ENCODE data around the gene CAPG.
"Not testable (repeated sequence)": the region's sequence is repeated elsewhere in the genome, so short reads cannot be mapped to it uniquely, and the experiment has no call there.

CAPG gene, protein sequence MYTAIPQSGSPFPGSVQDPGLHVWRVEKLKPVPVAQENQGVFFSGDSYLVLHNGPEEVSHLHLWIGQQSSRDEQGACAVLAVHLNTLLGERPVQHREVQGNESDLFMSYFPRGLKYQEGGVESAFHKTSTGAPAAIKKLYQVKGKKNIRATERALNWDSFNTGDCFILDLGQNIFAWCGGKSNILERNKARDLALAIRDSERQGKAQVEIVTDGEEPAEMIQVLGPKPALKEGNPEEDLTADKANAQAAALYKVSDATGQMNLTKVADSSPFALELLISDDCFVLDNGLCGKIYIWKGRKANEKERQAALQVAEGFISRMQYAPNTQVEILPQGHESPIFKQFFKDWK
- total RNA-seq: 11.1 to 37.1 reads per million in 2 donors

DNA sequence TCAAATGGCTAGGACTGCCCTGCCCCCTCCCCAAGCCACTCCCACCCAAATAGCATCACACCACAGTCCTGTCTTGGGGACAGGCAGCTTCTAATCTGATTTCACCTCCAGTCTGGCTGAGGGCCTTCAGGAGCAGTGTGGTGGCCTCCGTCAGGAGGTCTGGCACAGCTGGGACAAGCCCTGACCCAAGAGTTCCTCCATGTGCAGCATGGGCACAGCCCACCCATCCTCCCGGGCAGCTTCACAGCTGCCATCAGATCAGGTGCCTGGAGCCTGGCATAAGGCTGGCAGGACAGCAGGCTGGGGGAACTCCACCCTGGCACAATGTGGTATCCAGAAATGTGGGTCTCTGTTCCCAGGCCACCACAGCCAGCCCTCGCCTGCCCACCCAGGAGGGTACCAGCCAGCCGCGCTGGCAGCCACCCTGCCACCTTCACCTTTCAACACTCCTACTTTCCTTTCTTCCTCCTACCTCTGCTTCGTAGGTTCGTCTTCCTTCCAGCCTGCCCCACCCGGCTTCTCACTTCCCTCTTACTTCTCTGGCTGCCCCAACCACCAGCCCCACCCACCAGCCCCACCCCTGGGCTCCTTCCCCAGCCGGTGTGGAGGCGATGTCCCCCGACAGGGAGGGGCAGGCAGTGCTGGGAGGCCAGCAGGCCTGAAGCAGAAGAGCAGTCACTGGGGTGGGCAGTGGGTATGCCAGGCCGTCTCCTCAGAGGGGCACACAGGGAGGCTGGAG, at the start of gene CAPG:
Gene CAPG, minus strand, starts transcription at position 522 of the 739 bp plus-strand sequence. CDS start 8,221 bp downstream, outside the sequence.
- no peak for DNase-seq

DNA sequence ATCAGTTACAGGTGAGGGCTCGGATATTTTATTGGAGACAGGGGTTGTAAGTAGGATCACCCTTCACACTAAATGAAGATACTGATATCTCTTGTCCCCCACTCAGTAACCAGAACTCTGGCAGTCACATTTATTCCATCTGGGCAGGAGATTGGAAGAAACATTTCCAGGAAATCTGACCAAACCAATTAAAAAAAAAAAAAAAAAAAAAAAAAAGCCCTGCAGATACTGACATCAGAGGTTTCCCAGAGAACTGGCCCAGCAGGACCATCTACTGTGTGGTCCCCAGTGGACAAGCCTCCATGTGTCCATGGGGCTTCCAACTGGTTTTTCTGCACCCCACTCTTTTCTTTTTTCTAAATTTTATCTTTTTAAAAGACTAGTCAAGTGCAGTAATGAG, 49.6 kb upstream of the CAPG start:
- DNase-seq: no peak

- no peak for DNase-seq
Measured at GRCh38 chr2:85458601-85459563, 48.7 kb upstream of the CAPG start.

GRCh38 chr2:85457877-85458316, 47.7 kb upstream of the CAPG start:
- DNase-seq: no peak

DNA sequence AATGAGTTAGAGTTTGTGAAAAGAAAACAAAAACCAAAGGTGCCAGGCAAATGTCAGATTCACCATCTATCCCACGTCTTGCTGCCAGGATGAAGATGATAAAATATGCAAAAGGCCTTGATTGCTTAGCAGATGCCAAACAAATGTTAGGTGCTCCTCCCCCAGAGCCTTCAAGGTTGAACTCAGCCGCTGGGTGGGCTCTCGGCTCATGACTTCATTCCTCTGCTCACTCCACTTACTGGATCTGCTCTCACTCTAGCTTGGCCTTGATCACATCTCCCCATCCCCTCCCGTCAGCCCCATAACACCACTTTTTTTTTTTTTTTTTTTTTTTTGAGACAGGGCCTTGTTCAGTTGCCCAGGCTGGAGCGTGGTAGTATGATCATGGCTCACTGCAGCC, 46.9 kb upstream of the CAPG start:
- no peak for DNase-seq

DNA sequence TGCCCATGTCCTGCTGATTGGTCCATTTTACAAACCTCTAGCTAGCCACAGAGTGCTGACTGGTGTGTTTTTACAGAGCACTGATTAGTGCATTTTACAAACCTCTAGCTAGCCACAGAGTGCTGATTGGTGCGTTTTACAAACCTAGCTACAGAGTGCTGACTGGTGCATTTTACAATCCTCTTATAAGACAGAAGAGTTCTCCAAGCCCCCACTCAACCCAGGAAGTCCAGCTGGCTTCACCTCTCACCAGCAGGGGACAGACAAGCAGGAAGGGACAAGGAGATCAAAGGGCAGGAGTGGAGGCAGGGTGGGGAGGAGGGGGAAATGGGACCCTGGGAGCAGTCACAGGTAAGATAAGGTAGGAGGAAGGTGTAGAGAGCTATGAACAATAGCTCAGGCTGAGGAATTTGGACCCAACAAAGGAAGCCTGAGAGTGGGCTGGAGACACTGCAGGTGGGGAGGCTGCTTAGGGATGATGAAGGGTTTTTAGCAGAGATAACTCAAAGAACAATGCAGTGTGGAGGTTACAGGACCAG, 45.5 kb upstream of the CAPG start:
- no peak for DNase-seq

DNA sequence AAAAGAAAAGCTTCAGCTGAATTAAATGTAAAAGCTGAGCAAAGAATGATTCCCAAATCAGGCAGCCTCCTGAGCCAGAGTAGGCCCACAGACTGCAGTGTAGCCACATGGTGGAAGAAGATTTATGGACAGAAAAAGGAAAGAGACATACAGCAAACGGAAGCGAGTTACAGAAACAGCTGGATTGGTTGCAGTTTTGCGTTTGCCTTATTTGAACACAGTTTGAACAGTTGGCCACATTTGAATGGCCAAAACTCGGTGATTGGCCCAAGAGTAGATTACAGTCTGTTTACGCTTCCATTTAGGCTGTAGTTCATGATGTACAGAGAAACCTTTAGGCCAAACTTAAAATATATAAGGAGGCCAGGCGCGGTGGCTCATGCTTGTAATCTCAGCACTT, 43.4 kb upstream of the CAPG start:
- DNase-seq: no peak

GRCh38 chr2:85452237-85452636, 42.1 kb upstream of the CAPG start:
- DNase-seq: no peak

GRCh38 chr2:85449214-85449588, 39.0 kb upstream of the CAPG start:
- DNase-seq: no peak

- no peak for DNase-seq
Measured at GRCh38 chr2:85448461-85449213, 38.5 kb upstream of the CAPG start.

DNA sequence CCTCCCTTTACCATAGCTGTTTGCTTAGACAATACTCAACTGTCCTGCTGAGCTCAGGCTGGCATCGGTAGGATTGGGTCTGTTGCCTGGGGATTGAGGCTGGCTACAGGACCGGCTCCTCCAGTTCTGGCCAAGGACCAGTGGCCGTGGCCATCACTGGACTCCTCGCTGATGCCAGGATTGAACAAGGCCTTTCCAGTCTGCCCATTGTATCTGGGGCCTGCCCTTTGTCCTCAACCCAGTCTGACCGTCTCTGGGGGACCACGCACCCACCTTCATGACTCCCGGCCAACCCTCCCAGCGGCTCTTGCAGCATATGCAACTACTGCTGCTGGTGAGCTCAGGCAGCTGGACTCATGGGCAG, 37.0 kb upstream of the CAPG start:
- DNase-seq: no peak

- no peak for DNase-seq
Measured at GRCh38 chr2:85446296-85447221, 36.4 kb upstream of the CAPG start.

GRCh38 chr2:85445316-85446295, 35.4 kb upstream of the CAPG start:
- DNase-seq: no peak

- DNase-seq: no peak
Measured at GRCh38 chr2:85444629-85445172, 34.5 kb upstream of the CAPG start.

DNA sequence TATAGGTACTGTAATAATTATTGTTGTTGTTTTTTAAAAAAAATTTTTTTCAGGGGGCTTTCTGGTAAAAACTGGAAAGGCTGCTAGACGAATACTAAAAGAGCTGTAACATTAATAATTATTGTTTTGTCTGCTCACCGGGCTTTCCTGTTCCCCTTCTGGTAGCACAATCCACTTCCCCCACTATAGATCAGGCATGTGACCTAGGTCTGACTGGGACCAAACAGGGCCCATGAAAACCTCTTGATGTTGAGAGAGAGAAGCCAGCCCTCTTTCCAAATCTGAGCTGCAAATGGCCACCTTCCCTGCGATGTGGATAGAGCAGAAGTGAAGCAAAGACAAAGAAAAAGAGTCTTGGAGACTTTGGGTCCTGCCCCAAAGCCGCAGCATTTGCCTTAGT, 31.7 kb upstream of the CAPG start:
- DNase-seq: no peak

GRCh38 chr2:85440729-85441128, 30.6 kb upstream of the CAPG start:
- DNase-seq: no peak

DNA sequence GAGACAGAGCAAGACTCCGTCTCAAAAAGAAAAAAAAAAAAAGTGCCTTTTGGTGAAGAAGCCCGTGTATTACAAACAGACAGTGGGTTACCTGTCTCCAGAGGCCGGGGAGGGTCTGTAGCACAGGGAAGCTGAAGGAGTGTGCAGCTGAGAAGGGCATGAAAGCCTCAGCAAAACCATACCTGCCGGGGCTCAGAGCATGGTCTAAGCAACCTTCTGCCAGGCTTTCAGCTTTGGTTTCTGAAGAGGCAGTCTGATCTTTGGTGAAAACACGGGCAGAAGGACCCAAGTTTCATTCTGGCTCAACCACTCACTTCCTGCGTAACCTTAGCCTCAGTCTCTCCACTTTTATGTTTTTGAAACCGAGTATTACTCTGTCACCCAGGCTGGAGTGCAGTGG, 29.8 kb upstream of the CAPG start:
- DNase-seq: no peak

- not testable (repeated sequence) for DNase-seq
Measured at GRCh38 chr2:85439569-85439968, 29.4 kb upstream of the CAPG start.

DNA sequence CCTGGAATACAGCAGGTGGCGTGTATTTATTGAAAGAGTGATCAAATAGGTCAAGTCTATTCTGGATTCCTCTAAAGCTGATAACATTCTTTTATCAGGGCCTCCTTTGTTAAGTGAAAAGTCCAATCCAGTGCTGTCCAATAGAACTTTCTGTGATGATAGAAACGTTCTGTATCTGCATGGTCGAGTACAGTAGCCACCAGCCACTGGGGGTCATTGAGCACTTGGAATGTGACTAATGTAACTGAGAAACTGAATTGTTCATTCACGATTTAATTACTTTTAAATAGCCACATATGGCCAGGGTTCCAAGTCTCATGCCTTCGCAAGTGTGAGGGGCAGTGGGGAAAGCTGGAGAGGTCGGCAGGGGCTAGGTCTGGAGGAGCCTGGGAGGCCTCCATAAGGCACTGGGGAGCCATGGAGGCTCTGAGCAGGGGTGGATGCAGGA, 28.9 kb upstream of the CAPG start:
- DNase-seq: no peak
